ENCODE measurements around the gene PPL. TPM values are rescaled to one million over a fixed set of nuclear protein-coding genes. Genes with fewer than 3 reads are reported as not detected.
A peak's percentile ranks its signal among the peaks of the same experiment; 100 is the strongest.

The PPL gene
- total and polyA plus RNA-seq, 2 of the 13 experiments (the other 11 are each of a cell fraction or from before 2014, with no cell fraction given) = 5.7 to 6.6 TPM

DNA sequence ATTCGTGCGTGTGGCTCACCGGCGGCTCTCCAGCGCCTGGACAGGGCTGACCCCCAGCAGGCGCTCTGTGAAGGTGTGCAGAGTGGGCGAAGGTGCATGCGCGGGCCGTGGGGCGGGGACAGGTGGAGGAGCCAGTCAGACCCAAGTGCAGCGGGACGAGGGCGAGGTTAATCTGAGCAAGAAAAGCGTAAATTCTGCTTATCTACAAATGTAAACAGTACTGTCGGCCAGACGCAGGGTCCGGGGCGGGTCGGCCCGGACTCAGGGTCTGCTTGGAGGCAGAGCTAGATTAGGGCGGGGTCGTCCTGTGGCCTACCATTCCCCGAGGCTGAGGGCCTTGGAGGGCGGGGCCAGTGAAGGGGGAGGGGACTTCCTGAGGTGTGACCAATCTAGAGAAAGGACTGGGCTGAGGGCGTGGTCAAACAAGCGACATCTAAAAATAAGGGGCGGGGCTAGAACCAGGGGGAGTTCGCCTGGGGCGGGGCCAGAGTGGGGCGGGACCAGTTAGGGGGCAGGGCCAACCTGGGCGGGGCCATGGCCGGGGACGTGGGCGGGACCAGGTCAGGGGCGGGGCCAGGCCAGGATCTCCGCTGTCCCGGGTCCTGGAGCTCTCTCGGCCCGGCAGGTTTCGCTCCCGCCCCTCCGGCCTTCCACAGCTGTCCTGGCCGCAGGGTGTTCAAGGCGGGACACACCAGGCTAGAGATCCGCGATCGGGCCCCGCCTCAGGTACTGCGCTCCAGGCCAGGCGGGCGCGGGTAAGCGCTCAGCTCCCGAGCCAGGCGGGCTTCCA is 21.0 kb upstream of the PPL start, which contains the start of gene SEC14L5 (continued):
- TF ChIP-seq ZBTB38 (CRISPR knock-in tag; IDR thresholded peaks at IDR 0.05) = 0 out of 2 replicates have a peak, but pooled peaks have one; percentile 28
- TF ChIP-seq HNF4A (CRISPR knock-in tag; IDR thresholded peaks at IDR 0.05) = 0 out of 2 replicates have a peak, but pooled peaks have one; percentile 52
- TF ChIP-seq PRDM15 (CRISPR knock-in tag; IDR thresholded peaks at IDR 0.05) = 0 out of 2 replicates have a peak, but pooled peaks have one; percentile 24
- TF ChIP-seq RARA (CRISPR knock-in tag; IDR thresholded peaks at IDR 0.05) = peak; percentile 56; the same call in 1 of the 2 replicates
- 0 out of 2 replicates have a peak, but pooled peaks have one; percentile 47 for TF ChIP-seq HMG20B (CRISPR knock-in tag; conservative IDR thresholded peaks at IDR 0.05)
- TF ChIP-seq NFYC (CRISPR knock-in tag; IDR thresholded peaks at IDR 0.05) = peak; percentile 52; the same call in 1 of the 2 replicates
- peak; percentile 70 for TF ChIP-seq GMEB1 (CRISPR knock-in tag; IDR thresholded peaks at IDR 0.05; ENCODE audit: borderline replicate concordance)
- peak; percentile 59 for TF ChIP-seq THRA (CRISPR knock-in tag; IDR thresholded peaks at IDR 0.05; ENCODE audit: borderline replicate concordance)
- peak; percentile 49; the same call in 1 of the 2 replicates for TF ChIP-seq ADNP (CRISPR knock-in tag; IDR thresholded peaks at IDR 0.05)
- no peak for TF ChIP-seq ZC3H13 (CRISPR knock-in tag; IDR thresholded peaks at IDR 0.05)
- peak; percentile 55; the same call in 1 of the 2 replicates for TF ChIP-seq IRF2 (CRISPR knock-in tag; IDR thresholded peaks at IDR 0.05)
- peak; percentile 58 for TF ChIP-seq TAF15 (IDR thresholded peaks at IDR 0.05; ENCODE audit: low read depth, low read length, poor library complexity, severe bottlenecking)
- TF ChIP-seq ZNF263 (CRISPR knock-in tag; IDR thresholded peaks at IDR 0.05) = peak; percentile 97
- peak; percentile 55 for TF ChIP-seq ZNF205 (CRISPR knock-in tag; IDR thresholded peaks at IDR 0.05)
- TF ChIP-seq FOXO1 (CRISPR knock-in tag; IDR thresholded peaks at IDR 0.05) = peak; percentile 63
- TF ChIP-seq, protein P1, sequence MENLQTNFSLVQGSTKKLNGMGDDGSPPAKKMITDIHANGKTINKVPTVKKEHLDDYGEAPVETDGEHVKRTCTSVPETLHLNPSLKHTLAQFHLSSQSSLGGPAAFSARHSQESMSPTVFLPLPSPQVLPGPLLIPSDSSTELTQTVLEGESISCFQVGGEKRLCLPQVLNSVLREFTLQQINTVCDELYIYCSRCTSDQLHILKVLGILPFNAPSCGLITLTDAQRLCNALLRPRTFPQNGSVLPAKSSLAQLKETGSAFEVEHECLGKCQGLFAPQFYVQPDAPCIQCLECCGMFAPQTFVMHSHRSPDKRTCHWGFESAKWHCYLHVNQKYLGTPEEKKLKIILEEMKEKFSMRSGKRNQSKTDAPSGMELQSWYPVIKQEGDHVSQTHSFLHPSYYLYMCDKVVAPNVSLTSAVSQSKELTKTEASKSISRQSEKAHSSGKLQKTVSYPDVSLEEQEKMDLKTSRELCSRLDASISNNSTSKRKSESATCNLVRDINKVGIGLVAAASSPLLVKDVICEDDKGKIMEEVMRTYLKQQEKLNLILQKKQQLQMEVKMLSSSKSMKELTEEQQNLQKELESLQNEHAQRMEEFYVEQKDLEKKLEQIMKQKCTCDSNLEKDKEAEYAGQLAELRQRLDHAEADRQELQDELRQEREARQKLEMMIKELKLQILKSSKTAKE (CRISPR knock-in tag; IDR thresholded peaks at IDR 0.05; ENCODE audit: borderline replicate concordance) = peak; percentile 29; the same call in 1 of the 2 replicates
- 0 out of 2 replicates have a peak, but pooled peaks have one; percentile 22 for TF ChIP-seq ZNF24 (IDR thresholded peaks at IDR 0.05)
- TF ChIP-seq FOXP1 (IDR thresholded peaks at IDR 0.05) = no peak
- peak; percentile 28; the same call in 1 of the 2 replicates for TF ChIP-seq FOXP1 (CRISPR knock-in tag; IDR thresholded peaks at IDR 0.05)
- peak; percentile 26 for TF ChIP-seq TARDBP (CRISPR knock-in tag; IDR thresholded peaks at IDR 0.05)
- TF ChIP-seq, protein P2, sequence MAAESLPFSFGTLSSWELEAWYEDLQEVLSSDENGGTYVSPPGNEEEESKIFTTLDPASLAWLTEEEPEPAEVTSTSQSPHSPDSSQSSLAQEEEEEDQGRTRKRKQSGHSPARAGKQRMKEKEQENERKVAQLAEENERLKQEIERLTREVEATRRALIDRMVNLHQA (CRISPR knock-in tag; IDR thresholded peaks at IDR 0.05) = no peak

All from HepG2 (cell line).